HEK293 (cell line): ENCODE measurements around the gene DNAJB2.
A peak's percentile ranks its signal among the peaks of the same experiment; 100 is the strongest.

Experiments
- CTCF ChIA-PET: fragments of 350-600 bp; formaldehyde crosslinking; extraction: SDS; loops from one replicate; lab custom pipeline; 2021; ENCODE audit warnings: antibody characterized with exemption; lab: Yijun Ruan, JAX
- POLR2A ChIA-PET: fragments of 300-600 bp; formaldehyde crosslinking; extraction: SDS; loops from one replicate; lab custom pipeline; 2020; ENCODE audit warnings: antibody characterized with exemption, inconsistent platforms; lab: Yijun Ruan, JAX
- H3K27ac ChIP-seq: fragments of 200-500 bp; sonication (Bioruptor generic); 2 replicates; pipeline ENCODE4 v1.5.1; 2014; ENCODE audit warnings: low read depth, low read length, control low read depth, inconsistent platforms; ENCODE audit errors: extremely low read depth
- H3K36me3 ChIP-seq, 2 experiments: fragments of 200-500 bp in 1 of 2; sonication (Bioruptor generic) in 1 of 2; 1 replicate in 1 of 2; 2 replicates in 1 of 2; pipeline ENCODE4 v1.5.1; 2014 to 2017; ENCODE audit warnings: inconsistent platforms in 2 of 2, low read length in 2 of 2; ENCODE audit not compliant: control insufficient read depth in 2 of 2, insufficient read depth in 1 of 2
- H3K4me1 ChIP-seq: fragments of 200-500 bp; sonication (Bioruptor generic); 2 replicates; pipeline ENCODE4 v1.5.1; 2014; ENCODE audit warnings: mild to moderate bottlenecking, low read length, inconsistent platforms; ENCODE audit not compliant: control insufficient read depth, insufficient read depth
- H3K4me3 ChIP-seq: 2 replicates; pipeline ENCODE4 v1.5.1; 2011; ENCODE audit warnings: low read depth, mild to moderate bottlenecking, control low read depth, low read length, moderate library complexity
- H3K9me3 ChIP-seq: fragments of 200-500 bp; sonication (Bioruptor generic); 2 replicates; pipeline ENCODE4 v1.5.1; 2014; ENCODE audit warnings: low read depth, low read length, inconsistent platforms; ENCODE audit not compliant: control insufficient read depth, insufficient read depth
- BCL11A ChIP-seq: fragments of 450-650 bp; formaldehyde crosslinking; IDR thresholded peaks from 2 replicates; pipeline ENCODE4 v1.5.1; 2016; ENCODE audit warnings: low read depth, missing biosample characterization, missing genetic modification characterization
- GLI4 ChIP-seq: fragments of 450-650 bp; formaldehyde crosslinking; IDR thresholded peaks from 2 replicates; pipeline ENCODE4 v1.5.1; 2016; ENCODE audit warnings: missing biosample characterization, missing genetic modification characterization
- GLIS2 ChIP-seq: fragments of 450-650 bp; formaldehyde crosslinking; IDR thresholded peaks from 2 replicates; pipeline ENCODE4 v1.5.1; 2016; ENCODE audit warnings: missing biosample characterization, missing genetic modification characterization
- HOXC10 ChIP-seq: sonication (generic); formaldehyde crosslinking; IDR thresholded peaks from 2 replicates; pipeline ENCODE4 v1.8.1; 2023; ENCODE audit warnings: mild to moderate bottlenecking, missing genetic modification reagents
- KLF10 ChIP-seq: fragments of 450-650 bp; IDR thresholded peaks from 2 replicates; pipeline ENCODE4 v1.5.1; 2018; ENCODE audit warnings: missing biosample characterization, mild to moderate bottlenecking, missing genetic modification characterization
- RBAK ChIP-seq: fragments of 450-650 bp; formaldehyde crosslinking; IDR thresholded peaks from 2 replicates; pipeline ENCODE4 v1.5.1; 2016; ENCODE audit warnings: missing biosample characterization, missing genetic modification characterization
- SCRT1 ChIP-seq: fragments of 450-650 bp; formaldehyde crosslinking; IDR thresholded peaks from 2 replicates; pipeline ENCODE4 v1.5.1; 2016; ENCODE audit warnings: missing biosample characterization, missing genetic modification characterization, borderline replicate concordance
- ZBTB17 ChIP-seq: fragments of 450-650 bp; formaldehyde crosslinking; IDR thresholded peaks from 2 replicates; pipeline ENCODE4 v1.5.1; 2016; ENCODE audit warnings: missing biosample characterization, missing genetic modification characterization
- ZBTB20 ChIP-seq: fragments of 450-650 bp; formaldehyde crosslinking; IDR thresholded peaks from 2 replicates; pipeline ENCODE4 v1.5.1; 2016; ENCODE audit warnings: missing biosample characterization, missing genetic modification characterization
- ZBTB48 ChIP-seq: fragments of 450-650 bp; formaldehyde crosslinking; IDR thresholded peaks from 2 replicates; pipeline ENCODE4 v1.5.1; 2016; ENCODE audit warnings: missing biosample characterization, missing genetic modification characterization
- ZNF133 ChIP-seq: fragments of 450-650 bp; formaldehyde crosslinking; IDR thresholded peaks from 2 replicates; pipeline ENCODE4 v1.5.1; 2016; ENCODE audit warnings: missing biosample characterization, missing genetic modification characterization
- ZNF157 ChIP-seq: fragments of 450-650 bp; formaldehyde crosslinking; IDR thresholded peaks from 2 replicates; pipeline ENCODE4 v1.5.1; 2016; ENCODE audit warnings: missing biosample characterization, missing genetic modification characterization
- ZNF175 ChIP-seq: fragments of 450-650 bp; formaldehyde crosslinking; IDR thresholded peaks from 2 replicates; pipeline ENCODE4 v1.5.1; 2016; ENCODE audit warnings: missing biosample characterization, missing genetic modification characterization
- ZNF211 ChIP-seq: fragments of 450-650 bp; formaldehyde crosslinking; IDR thresholded peaks from 2 replicates; pipeline ENCODE4 v1.5.1; 2016; ENCODE audit warnings: low read depth, missing biosample characterization, missing genetic modification characterization
- ZNF274 ChIP-seq, 2 experiments: fragments of 200-500 bp in 1 of 2; fragments of 450-650 bp in 1 of 2; sonication (Bioruptor generic) in 1 of 2; formaldehyde crosslinking in 1 of 2; IDR thresholded peaks; 2 replicates each; pipeline versions ENCODE4 v1.5.1 to v1.6.1; 2014 to 2016; ENCODE audit warnings: borderline replicate concordance in 1 of 2, inconsistent platforms in 1 of 2, low read length in 1 of 2, missing biosample characterization in 1 of 2, missing genetic modification characterization in 1 of 2
- ZNF416 ChIP-seq: fragments of 450-650 bp; formaldehyde crosslinking; IDR thresholded peaks from 2 replicates; pipeline ENCODE4 v1.5.1; 2016; ENCODE audit warnings: missing biosample characterization, missing genetic modification characterization
- ZNF473 ChIP-seq: fragments of 450-650 bp; formaldehyde crosslinking; IDR thresholded peaks from 2 replicates; pipeline ENCODE4 v1.5.1; 2017; ENCODE audit warnings: missing biosample characterization, missing genetic modification characterization
- ZNF501 ChIP-seq: fragments of 450-650 bp; formaldehyde crosslinking; IDR thresholded peaks from 2 replicates; pipeline ENCODE4 v1.5.1; 2016; ENCODE audit warnings: missing biosample characterization, missing genetic modification characterization
- ZNF558 ChIP-seq: fragments of 450-650 bp; formaldehyde crosslinking; IDR thresholded peaks from 2 replicates; pipeline ENCODE4 v1.5.1; 2016; ENCODE audit warnings: missing biosample characterization, missing genetic modification characterization
- ZNF621 ChIP-seq: fragments of 450-650 bp; formaldehyde crosslinking; IDR thresholded peaks from 2 replicates; pipeline ENCODE4 v1.5.1; 2017; ENCODE audit warnings: missing biosample characterization, missing genetic modification characterization
- ZNF658 ChIP-seq: fragments of 450-650 bp; formaldehyde crosslinking; IDR thresholded peaks from 2 replicates; pipeline ENCODE4; 2016; ENCODE audit warnings: missing biosample characterization, missing genetic modification characterization
- ZNF670 ChIP-seq: fragments of 450-650 bp; formaldehyde crosslinking; IDR thresholded peaks from 2 replicates; pipeline ENCODE4 v1.5.1; 2016; ENCODE audit warnings: missing biosample characterization, missing genetic modification characterization, low read depth
- ZNF707 ChIP-seq: fragments of 450-650 bp; formaldehyde crosslinking; IDR thresholded peaks from 2 replicates; pipeline ENCODE4 v1.5.1; 2016; ENCODE audit warnings: missing biosample characterization, missing genetic modification characterization
- ZSCAN16 ChIP-seq: fragments of 450-650 bp; formaldehyde crosslinking; IDR thresholded peaks from 2 replicates; pipeline ENCODE4 v1.5.1; 2016; ENCODE audit warnings: missing biosample characterization, missing genetic modification characterization
- TF ChIP-seq, protein P1 (sequence below): fragments of 450-650 bp; formaldehyde crosslinking; IDR thresholded peaks from 2 replicates; pipeline ENCODE4 v1.5.1; 2016; ENCODE audit warnings: missing biosample characterization, missing genetic modification characterization
- TF ChIP-seq, protein P2 (sequence below): fragments of 450-650 bp; formaldehyde crosslinking; IDR thresholded peaks from 2 replicates; pipeline ENCODE4 v1.5.1; 2017; ENCODE audit warnings: missing biosample characterization, mild to moderate bottlenecking, missing genetic modification characterization, moderate library complexity
- TF ChIP-seq, protein P3 (sequence below): fragments of 450-650 bp; formaldehyde crosslinking; IDR thresholded peaks from 2 replicates; pipeline ENCODE4 v1.5.1; 2016; ENCODE audit warnings: missing biosample characterization, missing genetic modification characterization
- TF ChIP-seq, protein P4 (sequence below): fragments of 450-650 bp; formaldehyde crosslinking; IDR thresholded peaks from 2 replicates; pipeline ENCODE4 v1.5.1; 2016; ENCODE audit warnings: missing biosample characterization, missing genetic modification characterization, borderline replicate concordance
- TF ChIP-seq, protein P5 (sequence below): sonication (generic); formaldehyde crosslinking; IDR thresholded peaks from 2 replicates; pipeline ENCODE4 v1.8.1; 2022; ENCODE audit warnings: mild to moderate bottlenecking, moderate library complexity, missing genetic modification reagents
- TF ChIP-seq, protein P6 (sequence below): fragments of 450-650 bp; formaldehyde crosslinking; optimal IDR thresholded peaks from 2 replicates; pipeline ENCODE3; 2016; ENCODE audit warnings: missing biosample characterization, mild to moderate bottlenecking, missing genetic modification characterization

Gene DNAJB2

DNA sequence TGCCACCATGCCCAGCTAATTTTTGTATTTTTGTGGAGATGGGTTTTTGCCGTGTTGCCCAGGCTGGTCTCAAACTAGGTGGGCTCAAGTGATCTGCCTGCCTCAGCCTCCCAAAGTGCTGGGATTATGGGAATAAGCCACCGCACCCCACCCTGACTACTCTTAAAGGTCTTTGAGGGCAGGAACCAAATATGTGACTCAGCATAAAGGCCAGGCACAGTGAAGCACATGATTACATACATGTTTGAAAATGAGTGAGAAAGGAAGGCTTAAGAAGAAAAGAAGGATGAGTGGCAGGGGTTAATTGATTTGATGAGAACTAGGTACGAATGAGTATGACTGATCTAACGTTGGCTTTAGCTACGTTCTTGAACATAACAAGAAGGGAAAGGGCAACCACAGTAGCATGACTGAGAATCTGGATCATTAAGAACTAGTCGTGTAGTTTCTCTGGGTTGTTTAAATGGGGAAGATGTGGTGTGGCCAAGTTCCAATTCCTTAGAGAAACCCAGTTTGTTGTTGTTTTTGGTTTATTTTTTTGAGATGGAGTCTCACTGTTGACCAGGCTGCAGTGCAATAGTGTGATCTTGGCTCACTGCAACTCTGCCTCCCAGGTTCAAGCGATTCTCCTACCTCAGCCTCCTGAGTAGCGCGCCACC is 46.6 kb downstream of the DNAJB2 start (continued):
- TF ChIP-seq, protein P1, sequence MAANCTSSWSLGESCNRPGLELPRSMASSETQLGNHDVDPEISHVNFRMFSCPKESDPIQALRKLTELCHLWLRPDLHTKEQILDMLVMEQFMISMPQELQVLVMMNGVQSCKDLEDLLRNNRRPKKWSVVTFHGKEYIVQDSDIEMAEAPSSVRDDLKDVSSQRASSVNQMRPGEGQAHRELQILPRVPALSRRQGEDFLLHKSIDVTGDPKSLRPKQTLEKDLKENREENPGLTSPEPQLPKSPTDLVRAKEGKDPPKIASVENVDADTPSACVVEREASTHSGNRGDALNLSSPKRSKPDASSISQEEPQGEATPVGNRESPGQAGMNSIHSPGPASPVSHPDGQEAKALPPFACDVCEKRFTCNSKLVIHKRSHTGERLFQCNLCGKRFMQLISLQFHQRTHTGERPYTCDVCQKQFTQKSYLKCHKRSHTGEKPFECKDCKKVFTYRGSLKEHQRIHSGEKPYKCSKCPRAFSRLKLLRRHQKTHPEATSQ (tag by site-specific recombination): no peak
- TF ChIP-seq ZNF658 (tag by site-specific recombination) (no peak), HOXC10 (CRISPR knock-in tag) (no peak), ZBTB48 (no peak), ZNF558 (no peak), ZNF473 (tag by site-specific recombination) (no peak), ZSCAN16 (tag by site-specific recombination) (no peak), ZNF416 (tag by site-specific recombination) (no peak), RBAK (tag by site-specific recombination) (no peak)
- TF ChIP-seq, protein P2, sequence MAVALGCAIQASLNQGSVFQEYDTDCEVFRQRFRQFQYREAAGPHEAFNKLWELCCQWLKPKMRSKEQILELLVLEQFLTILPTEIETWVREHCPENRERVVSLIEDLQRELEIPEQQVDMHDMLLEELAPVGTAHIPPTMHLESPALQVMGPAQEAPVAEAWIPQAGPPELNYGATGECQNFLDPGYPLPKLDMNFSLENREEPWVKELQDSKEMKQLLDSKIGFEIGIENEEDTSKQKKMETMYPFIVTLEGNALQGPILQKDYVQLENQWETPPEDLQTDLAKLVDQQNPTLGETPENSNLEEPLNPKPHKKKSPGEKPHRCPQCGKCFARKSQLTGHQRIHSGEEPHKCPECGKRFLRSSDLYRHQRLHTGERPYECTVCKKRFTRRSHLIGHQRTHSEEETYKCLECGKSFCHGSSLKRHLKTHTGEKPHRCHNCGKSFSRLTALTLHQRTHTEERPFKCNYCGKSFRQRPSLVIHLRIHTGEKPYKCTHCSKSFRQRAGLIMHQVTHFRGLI: no peak
- TF ChIP-seq, protein P3, sequence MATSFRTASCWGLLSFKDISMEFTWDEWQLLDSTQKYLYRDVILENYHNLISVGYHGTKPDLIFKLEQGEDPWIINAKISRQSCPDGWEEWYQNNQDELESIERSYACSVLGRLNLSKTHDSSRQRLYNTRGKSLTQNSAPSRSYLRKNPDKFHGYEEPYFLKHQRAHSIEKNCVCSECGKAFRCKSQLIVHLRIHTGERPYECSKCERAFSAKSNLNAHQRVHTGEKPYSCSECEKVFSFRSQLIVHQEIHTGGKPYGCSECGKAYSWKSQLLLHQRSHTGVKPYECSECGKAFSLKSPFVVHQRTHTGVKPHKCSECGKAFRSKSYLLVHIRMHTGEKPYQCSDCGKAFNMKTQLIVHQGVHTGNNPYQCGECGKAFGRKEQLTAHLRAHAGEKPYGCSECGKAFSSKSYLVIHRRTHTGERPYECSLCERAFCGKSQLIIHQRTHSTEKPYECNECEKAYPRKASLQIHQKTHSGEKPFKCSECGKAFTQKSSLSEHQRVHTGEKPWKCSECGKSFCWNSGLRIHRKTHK: no peak
- TF ChIP-seq, protein P4, sequence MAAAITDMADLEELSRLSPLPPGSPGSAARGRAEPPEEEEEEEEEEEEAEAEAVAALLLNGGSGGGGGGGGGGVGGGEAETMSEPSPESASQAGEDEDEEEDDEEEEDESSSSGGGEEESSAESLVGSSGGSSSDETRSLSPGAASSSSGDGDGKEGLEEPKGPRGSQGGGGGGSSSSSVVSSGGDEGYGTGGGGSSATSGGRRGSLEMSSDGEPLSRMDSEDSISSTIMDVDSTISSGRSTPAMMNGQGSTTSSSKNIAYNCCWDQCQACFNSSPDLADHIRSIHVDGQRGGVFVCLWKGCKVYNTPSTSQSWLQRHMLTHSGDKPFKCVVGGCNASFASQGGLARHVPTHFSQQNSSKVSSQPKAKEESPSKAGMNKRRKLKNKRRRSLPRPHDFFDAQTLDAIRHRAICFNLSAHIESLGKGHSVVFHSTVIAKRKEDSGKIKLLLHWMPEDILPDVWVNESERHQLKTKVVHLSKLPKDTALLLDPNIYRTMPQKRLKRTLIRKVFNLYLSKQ (tag by site-specific recombination): no peak

DNA sequence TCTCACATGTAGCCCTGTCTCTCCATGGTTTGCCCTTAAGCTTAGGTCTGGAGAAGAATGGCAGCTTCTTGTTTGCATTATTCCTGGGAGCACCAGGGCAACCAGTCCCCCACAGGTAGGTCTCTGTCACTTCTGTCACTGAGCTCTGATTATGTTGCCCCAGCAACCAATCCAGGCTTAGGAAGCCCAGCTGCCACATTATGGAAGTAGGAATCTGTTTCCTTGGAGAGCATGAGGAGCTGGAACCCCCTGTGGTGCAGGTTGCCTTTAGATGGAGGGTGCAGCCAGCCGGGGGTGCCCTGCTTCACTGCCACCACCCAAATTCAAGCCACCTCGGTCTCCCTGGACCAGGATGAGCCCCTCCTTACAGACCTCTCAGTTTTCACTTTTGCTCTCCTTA is 48.6 kb downstream of the DNAJB2 start:
- POLR2A ChIA-PET: no interaction called here

DNA sequence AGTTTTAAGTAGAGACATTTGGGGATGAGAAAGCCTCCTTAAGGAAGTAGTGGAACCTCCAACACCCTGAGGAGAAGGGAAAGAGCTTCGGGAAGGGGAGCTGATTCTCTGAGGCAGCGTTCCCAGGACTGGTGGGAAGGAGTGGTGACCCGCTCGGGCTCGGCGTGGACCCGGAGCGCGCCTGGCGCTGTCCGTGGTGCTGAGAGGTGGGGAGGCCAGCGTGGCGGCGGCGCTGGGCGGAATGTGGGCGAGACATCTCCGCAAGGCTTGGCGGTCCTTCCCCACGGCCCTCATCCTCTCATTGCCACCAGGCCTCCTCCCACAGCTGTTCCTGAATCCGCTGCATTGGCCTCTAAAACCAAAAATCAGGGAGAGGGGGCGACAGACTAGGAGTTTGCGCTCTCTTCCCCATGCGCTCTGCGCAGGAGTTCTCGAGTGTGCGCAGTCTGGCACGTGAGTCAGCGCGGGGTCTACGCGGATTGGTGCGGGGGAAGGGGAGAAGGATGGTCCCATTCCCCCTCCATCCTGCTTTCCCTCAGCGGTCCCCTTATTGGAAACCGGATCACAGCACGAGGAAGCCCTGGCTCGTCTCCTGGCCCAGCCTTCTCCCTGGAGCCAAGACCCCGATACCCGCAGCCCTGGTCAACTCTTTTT is 52.5 kb downstream of the DNAJB2 start:
- ChIA-PET CTCF (interaction anchor here (1.0 to 1.9 kb wide), 2 partner anchors 33 to 172 kb away, joined by 3 to 5 read pairs; no protein-coding TSS in a partner anchor), POLR2A (no interaction called here)
- Histone ChIP-seq H3K4me3 (no peak overlapping the region), H3K27ac (no peak overlapping the region), H3K9me3 (no peaks in the 10 kb centered on the region), H3K36me3 (no peaks in the 10 kb centered on the region), H3K4me1 (no peaks in the 10 kb centered on the region)
- TF ChIP-seq, protein P5, sequence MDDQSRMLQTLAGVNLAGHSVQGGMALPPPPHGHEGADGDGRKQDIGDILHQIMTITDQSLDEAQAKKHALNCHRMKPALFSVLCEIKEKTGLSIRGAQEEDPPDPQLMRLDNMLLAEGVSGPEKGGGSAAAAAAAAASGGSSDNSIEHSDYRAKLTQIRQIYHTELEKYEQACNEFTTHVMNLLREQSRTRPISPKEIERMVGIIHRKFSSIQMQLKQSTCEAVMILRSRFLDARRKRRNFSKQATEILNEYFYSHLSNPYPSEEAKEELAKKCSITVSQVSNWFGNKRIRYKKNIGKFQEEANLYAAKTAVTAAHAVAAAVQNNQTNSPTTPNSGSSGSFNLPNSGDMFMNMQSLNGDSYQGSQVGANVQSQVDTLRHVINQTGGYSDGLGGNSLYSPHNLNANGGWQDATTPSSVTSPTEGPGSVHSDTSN (CRISPR knock-in tag): 0 out of 2 replicates have a peak, but pooled peaks have one; percentile 55
- TF ChIP-seq GLI4 (no peak), SCRT1 (tag by site-specific recombination) (no peak)
- TF ChIP-seq, protein P6, sequence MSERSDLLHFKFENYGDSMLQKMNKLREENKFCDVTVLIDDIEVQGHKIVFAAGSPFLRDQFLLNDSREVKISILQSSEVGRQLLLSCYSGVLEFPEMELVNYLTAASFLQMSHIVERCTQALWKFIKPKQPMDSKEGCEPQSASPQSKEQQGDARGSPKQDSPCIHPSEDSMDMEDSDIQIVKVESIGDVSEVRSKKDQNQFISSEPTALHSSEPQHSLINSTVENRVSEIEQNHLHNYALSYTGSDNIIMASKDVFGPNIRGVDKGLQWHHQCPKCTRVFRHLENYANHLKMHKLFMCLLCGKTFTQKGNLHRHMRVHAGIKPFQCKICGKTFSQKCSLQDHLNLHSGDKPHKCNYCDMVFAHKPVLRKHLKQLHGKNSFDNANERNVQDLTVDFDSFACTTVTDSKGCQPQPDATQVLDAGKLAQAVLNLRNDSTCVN: peak; percentile 23

More for the DNA sequence above, 48.6 kb downstream of the DNAJB2 start:
- no peaks in the 10 kb centered on the region for H3K9me3 ChIP-seq
- CTCF ChIA-PET: interaction anchor here (0.5 to 0.8 kb wide), 3 partner anchors 213 to 1293 kb away, joined by 3 to 4 read pairs (median 3); no protein-coding TSS in a partner anchor
- H3K4me1 ChIP-seq: no peaks in the 10 kb centered on the region
- no peak overlapping the region for H3K27ac ChIP-seq
- no peaks in the 10 kb centered on the region for H3K36me3 ChIP-seq
- no peak for TF ChIP-seq BCL11A
- no peak for TF ChIP-seq ZNF670 (tag by site-specific recombination)
- TF ChIP-seq ZNF501: no peak
- TF ChIP-seq ZNF157 (tag by site-specific recombination): no peak
- TF ChIP-seq ZNF707 (tag by site-specific recombination): no peak
- TF ChIP-seq ZNF621: no peak
- no peak for TF ChIP-seq ZBTB20
- TF ChIP-seq ZNF133 (tag by site-specific recombination): no peak
- TF ChIP-seq ZNF175 (tag by site-specific recombination): no peak
- TF ChIP-seq ZNF211 (tag by site-specific recombination): no peak
- no peak for TF ChIP-seq ZSCAN16 (tag by site-specific recombination)
- TF ChIP-seq ZBTB17 (tag by site-specific recombination): no peak
- no peak for TF ChIP-seq ZNF274 (IDR thresholded peaks at IDR 0.05; ENCODE audit: low read length)
- no peak for TF ChIP-seq ZNF274 (tag by site-specific recombination; IDR thresholded peaks at IDR 0.05; ENCODE audit: borderline replicate concordance)
- TF ChIP-seq KLF10 (tag by site-specific recombination): no peak
- no peak for TF ChIP-seq GLIS2
- no peak overlapping the region for H3K4me3 ChIP-seq
